Left cardiac atrium (tissue), 4 donors: ENCODE data around the gene SMIM9. TPM values are rescaled to one million over a fixed set of nuclear protein-coding genes. Genes with fewer than 3 reads are reported as not detected.
"Not testable (repeated sequence)": the region's sequence is repeated elsewhere in the genome, so short reads cannot be mapped to it uniquely, and the experiment has no call there.

Experiments
- ATAC-seq, 2 donors: fragments of 200-7000 bp; cut with Tn5 transposase; one replicate each; pipeline ENCODE4 v1.9.1; 2020; ENCODE audit warnings: mild to moderate bottlenecking in 2 of 2, moderate library complexity in 2 of 2
- DNase-seq: peaks from one replicate; pipeline ENCODE4 v3.0.0-alpha.2; 2020
- intact Hi-C, 2 donors: fragments of 100-400 bp; cut with DNase I; formaldehyde crosslinking; loops; one replicate each; pipeline versions ENCODE4 v1.14.1 to v1.15.1; 2022 to 2023
- long read RNA-seq: library from polyadenylated mRNA; unstranded; transcript quantifications from one replicate; pipeline ENCODE4 v2.0.0, GENCODE V29; 2021
- total RNA-seq, 2 donors: library from RNA; stranded (reverse); fragmentation: NEBNext Ultra II Directional; extraction: Animal tissue kit (Norgen Biotek cat#: 25700); gene quantifications; one replicate each; pipeline ENCODE4 v1.2.1, GENCODE V29; 2021
- donor health status: DM: no; HTN: yes; CAD: no.
- donor health status: DM: no; HTN: yes; CAD: no; lungs with severe emphysema.
- donor health status: DM: yes; HTN: yes; CAD: no.
- donor health status: Dilated cardiomyopathy.

SMIM9 gene
- total RNA-seq: not detected
- long read RNA-seq: 0 reads

- DNase-seq: no peak
- no peak for ATAC-seq
- intact Hi-C loops: no loop called here
Measured at GRCh38 chrX:154834562-154834961, at the start of gene SMIM9. Gene SMIM9, minus strand, starts transcription at chrX:154834662. Its CDS starts 3,806 bp downstream, at chrX:154830856.

DNA sequence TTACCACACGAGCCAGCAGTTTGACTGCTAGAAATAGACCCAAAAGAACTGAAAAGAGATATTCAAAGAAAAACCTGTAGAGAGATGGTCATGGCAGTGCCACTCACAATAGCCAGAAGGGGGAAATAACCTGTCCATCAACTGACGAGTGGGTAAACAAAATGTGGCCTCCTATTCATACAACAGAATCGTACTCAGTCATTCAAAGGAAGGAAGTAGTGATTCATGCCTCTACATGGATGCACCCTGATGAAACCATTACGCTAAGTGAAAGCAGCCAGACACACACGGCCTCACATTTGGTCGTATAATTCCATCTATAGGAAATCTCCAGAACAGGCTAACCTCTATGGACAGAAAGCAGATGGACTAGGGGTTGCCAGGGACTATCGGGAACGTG, 49.6 kb upstream of the SMIM9 start:
- DNase-seq, ATAC-seq, intact Hi-C loops: not testable (repeated sequence)

DNA sequence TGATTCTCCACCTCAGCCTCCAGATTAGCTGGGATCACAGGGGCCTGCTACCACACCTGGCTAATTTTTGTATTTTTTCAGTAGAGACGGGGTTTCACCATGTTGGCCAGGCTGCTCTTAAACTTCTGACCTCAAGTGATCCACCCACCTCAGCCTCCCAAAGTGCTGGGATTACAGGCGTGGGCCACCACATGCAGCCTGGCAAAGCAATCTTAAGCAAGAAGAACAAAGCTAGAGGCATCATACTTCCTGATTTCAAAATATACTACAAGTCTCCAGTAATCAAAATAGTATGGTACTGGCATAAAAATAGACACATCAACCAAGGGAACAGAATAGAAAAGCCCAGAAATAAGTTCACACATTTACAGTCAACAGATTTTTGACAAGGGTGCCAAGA, 38.9 kb upstream of the SMIM9 start:
- DNase-seq: no peak
- ATAC-seq: no peak
- intact Hi-C loops: no loop called here

- intact Hi-C loops, ATAC-seq, DNase-seq: not testable (repeated sequence)
Measured at GRCh38 chrX:154868522-154868921, 34.1 kb upstream of the SMIM9 start.

DNA sequence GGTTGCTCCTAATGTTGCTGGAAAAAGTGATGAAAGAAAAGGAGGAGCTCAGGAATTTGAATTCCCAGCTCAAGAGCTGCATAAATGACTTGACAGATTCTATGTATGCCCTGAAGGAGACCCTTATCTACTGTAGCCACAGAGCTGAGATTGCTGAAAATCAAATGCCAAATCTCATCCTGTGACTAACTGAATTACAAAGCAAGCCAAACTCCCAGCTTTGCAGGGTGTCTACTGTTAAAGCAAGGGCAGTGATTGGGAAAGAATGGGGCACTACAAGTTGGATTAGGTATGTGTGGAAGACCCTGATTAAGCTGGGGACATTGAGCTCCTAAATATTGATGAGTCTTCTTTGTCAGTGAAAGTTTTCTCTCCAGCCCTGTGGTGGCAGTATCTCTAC, 20.8 kb upstream of the SMIM9 start:
- intact Hi-C loops: no loop called here
- DNase-seq (no peak), ATAC-seq (no peak)

DNA sequence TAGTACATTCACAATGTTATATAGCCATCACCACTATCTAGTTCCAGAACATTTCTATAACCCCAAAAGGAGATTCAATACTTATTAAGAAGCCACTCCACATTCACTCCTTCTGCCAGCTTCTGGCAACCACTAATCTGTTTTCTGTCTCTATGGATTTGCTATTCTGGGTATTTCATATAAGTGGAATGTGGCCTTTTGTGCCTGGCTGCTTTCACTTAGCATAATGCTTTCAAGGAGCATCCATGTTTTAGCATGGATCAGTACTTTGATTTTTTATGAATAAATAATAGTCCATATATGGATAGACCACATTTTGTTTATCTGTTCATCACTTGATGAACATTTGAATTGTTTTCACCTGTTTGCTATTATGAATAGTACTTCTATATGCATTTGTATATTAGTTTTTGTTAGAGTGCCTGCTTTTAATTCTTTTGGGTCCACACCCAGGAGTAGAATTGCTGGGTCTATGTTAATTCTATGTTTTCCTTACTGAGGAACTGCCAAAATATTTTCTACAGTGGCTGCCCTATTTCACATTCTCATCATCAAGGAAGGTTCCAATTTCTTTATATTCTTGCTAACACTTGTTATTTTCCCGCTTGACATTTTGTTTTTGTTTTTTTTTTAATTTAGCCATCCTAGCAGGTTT, 16.6 kb upstream of the SMIM9 start:
- no peak for ATAC-seq
- intact Hi-C loops: no loop called here
- no peak for DNase-seq

GRCh38 chrX:154840856-154841255, 6.4 kb upstream of the SMIM9 start:
- DNase-seq (no peak), ATAC-seq (no peak)
- intact Hi-C loops: no loop called here

DNA sequence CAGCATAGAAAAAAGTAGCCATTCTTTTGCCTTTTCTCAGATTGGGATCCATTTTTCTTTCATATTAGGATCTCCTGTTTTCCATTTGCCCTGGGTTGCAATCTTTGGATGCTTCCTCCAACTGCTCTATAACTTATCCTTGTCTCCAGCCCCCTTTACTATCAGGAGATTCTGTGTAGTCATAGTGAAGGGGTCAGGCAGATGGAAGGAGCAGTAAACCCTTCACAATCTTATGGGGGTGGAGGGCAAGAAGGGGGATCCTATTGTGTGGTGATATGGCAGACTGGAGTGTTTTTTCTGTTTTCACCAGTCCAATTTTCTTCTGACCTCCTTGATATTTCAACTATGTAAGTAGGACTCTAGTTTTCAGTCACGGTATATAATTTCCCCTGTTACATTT, 1.7 kb upstream of the SMIM9 start:
- intact Hi-C loops: no loop called here
- DNase-seq: no peak
- ATAC-seq: no peak

DNA sequence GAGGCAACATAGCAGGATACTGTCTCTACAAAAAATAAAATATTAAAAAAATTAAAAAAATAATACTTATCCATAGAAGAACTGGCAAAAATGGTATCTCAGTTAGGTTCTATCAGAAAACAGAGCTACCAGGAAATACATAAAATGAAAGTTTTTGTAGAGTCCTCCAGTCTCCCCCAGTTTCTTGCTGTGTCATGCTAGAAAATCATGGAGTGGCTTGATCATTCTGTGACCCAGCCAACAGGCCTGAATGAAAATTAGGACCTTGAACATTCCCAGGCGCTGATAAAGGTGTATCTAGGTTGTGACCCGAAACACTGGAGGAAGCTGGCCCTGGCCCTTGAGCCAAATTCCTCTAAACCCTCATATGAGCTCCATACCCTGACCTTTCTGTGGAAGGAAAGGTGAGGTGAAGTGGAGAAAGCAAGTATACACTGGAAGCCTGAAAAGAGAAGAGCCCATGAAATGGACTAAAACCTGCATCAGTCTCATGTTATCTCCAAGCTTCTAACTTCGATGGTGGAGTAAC, 652 bp downstream of the SMIM9 start:
- no peak for ATAC-seq
- intact Hi-C loops: no loop called here
- DNase-seq: no peak

GRCh38 chrX:154829926-154830442, 4.5 kb downstream of the SMIM9 start:
- no peak for DNase-seq
- intact Hi-C loops: no loop called here

DNA sequence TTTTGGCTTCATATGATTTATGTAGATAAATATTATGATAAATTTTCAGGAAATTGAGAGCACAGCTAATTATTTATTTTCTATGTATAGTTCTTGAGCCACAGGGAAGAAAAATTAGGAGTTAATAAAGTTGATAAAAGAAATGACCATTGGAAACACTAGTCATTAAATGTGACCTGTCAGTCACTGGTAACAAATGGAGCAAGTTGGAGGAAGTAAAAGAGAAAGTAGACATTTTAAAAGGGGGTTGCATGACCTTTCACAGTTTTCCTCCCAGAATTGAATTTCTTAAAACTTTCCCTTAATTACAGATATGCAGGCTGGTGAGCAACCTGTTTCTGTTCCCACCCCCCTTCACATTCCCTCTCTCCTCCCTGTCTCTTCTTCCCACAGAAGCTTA, 5.3 kb downstream of the SMIM9 start:
- intact Hi-C loops: no loop called here
- no peak for DNase-seq
- no peak for ATAC-seq

More at GRCh38 chrX:154829926-154830442, 4.5 kb downstream of the SMIM9 start:
- ATAC-seq: no peak

- intact Hi-C loops: no loop called here
- DNase-seq: no peak
- ATAC-seq: no peak
Measured at GRCh38 chrX:154828016-154828408, 6.5 kb downstream of the SMIM9 start.

GRCh38 chrX:154827194-154828015, 7.1 kb downstream of the SMIM9 start:
- intact Hi-C loops: no loop called here
- no peak for ATAC-seq
- DNase-seq: no peak

DNA sequence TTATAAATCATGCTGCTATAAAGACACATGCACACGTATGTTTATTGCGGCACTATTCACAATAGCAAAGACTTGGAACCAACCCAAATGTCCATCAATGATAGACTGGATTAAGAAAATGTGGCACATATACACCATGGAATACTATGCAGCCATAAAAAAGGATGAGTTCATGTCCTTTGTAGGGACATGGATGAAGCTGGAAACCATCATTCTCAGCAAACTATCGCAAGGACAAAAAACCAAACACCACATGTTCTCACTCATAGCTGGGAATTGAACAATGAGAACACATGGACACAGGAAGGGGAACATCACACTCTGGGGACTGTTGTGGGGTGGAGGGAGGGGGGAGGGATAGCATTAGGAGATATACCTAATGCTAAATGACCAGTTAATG, 8.9 kb downstream of the SMIM9 start:
- intact Hi-C loops, ATAC-seq, DNase-seq: not testable (repeated sequence)

- intact Hi-C loops: no loop called here
- no peak for ATAC-seq
- no peak for DNase-seq
Measured at GRCh38 chrX:154824638-154825037, 9.8 kb downstream of the SMIM9 start.

GRCh38 chrX:154822029-154822428, 12.4 kb downstream of the SMIM9 start:
- no peak for DNase-seq
- intact Hi-C loops: no loop called here
- ATAC-seq: no peak

- DNase-seq (no peak), ATAC-seq (no peak)
- intact Hi-C loops: no loop called here
Measured at GRCh38 chrX:154821523-154821922, 12.9 kb downstream of the SMIM9 start.

DNA sequence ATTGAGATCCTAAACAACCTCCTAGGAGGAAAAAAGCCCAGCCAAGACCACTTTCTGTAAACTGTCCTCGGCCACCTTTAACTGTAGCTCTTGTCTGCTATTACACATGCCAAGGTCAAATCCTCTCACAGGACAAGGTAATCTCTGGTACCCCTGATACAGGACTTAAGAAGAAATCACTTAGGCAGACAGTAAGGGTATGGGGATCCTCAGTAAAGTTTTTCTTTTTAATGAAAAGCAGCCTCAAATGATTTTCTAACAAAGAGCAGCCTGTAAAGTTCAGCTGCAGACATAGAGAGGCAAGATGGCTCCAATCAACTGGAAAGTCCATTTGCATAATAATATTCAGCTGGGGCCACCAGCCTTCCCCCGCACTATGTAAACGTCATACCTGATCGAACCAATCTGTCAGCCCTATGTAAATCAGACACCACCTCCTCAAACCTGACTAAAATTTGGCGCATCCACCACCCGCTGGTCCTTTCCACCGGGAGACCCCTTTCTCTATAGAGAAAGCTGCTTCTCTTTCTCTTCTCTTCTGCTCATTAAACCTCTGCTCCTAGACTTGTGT, 14.6 kb downstream of the SMIM9 start:
- DNase-seq: no peak
- no peak for ATAC-seq
- intact Hi-C loops: no loop called here

DNA sequence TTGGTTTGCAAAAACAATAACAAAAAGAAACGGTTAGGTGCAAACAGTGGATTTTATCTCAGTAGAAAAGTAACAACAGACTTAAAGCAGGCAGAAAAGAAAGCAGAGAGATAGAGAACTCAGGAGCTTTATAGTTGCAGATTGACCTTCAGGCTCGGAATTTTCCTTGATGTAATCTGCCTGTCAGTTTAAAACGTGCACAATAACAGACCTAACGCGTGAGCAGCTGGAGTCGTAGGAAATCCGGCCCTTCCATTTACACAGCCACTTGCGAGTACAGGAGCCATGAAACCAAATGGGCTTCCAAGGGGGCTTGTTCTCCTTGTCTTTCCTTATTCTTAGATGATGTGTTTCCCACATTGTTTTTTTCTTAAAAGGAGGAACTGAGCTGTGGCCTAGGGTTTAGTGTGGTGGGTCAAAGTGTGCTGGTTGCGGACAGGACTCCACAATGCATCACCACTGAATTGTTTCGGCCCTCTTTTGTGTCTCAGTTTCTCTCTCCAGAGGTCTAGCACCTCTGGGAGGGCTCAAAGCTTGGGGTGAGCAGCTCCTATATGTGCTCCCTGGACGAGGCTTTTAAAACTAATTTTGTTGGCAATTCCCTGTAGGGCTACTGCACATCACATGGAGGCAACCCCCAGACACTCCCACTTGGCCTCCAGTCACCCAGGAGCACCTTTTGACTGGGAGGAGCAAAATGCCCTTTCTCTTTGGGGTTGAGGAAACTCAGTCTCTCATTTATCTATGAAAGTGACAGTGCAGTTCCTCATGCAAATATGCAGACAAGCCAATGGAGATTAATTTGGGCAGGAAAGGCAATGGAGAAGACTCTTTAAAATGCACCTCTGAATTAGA, 15.3 kb downstream of the SMIM9 start:
- intact Hi-C loops: no loop called here
- DNase-seq: no peak
- ATAC-seq: no peak
